NCI-H187 treated with DMSO at 0.1 percent for 48 hours (cell line): ENCODE data around the gene HS1BP3.

Source experiments
- DNase-seq: peaks from one replicate; lab custom pipeline; 2025; lab: John Stamatoyannopoulos, UW

The HS1BP3 gene

GRCh38 chr2:20650877-20651730 is at the start of gene HS1BP3:
TSS of gene HS1BP3 (minus strand) at chr2:20651098. CDS start at chr2:20651063, 35 bp downstream.
- no peak for DNase-seq

DNA sequence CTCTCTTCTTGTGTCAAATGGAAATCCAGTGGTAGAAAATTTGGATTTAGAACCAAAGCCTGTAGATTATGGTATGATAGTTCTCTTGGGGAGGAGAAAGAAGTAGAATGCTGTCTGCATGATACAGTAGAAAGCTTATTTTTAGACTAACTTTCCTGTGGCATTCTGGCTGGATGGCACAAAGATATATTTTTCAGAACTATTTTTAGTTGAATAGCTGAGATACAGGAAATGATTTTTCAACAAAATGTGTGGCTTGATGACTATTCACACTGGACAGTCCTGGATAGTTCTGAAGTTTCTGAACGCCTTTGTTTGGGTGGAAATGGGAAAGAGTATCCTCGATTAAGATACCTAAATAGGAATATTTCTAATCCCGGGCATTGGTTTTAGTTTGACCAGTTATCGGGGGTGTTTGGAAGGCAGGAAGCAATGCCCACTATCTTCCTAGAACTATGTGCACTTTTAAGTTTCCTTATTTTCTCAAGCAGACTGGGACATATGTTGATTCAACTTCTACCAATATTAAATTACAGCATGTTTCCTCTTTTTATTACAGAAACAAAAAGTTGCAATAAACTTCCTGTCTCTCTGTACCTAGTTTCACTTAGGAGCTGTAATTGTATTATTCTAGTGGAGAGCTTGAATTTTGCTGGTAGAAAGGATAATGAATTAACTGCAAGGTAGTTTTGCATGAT is 48.2 kb upstream of the HS1BP3 start:
- DNase-seq: no peak

DNA sequence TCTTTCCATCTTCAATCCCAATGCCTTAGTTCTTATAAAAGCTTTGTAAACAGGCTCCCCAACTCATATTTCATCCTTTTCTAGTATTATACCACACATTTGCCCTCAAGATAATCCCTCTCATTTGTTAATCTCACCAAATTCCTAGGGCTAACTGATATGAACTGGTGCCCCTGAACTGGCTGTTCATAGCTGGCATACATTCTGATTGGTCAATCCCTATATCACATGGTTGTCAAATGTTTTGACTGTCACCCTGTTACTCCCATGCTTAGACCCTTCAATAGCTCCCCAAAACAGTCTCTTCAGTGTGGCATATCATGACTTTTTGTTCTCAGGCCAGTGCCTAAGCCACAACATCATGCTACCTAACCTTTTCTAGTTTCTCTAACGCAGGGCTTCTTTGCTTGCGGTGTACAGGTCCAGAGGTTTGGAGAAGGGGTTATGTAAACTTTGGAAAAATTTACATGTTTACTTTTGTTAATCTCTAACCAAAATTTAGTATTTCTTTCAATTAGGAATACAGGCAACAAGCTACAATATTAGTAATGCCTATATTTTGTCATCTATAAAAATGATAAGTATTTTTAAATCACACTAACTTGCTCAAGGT is 46.5 kb upstream of the HS1BP3 start:
- DNase-seq: no peak

DNA sequence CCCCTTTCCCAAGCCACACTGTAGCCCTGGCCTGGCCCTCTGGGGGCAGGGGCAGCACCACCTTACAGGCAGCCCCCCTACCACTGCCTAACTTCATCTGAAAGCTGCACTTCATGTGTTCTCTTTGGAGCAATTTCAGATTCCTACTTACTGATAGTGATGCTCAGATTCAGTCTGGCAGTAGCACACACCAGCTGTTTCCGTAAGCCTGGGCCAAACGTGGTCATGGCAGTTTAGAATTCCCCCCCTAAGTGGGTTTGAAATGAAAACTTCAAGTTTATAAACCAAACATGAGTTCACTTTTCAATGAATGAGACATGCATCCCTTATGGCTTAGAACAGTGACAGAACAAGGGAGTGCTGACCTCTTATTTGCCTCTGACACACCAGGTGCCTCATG is 45.5 kb upstream of the HS1BP3 start:
- DNase-seq: no peak

DNA sequence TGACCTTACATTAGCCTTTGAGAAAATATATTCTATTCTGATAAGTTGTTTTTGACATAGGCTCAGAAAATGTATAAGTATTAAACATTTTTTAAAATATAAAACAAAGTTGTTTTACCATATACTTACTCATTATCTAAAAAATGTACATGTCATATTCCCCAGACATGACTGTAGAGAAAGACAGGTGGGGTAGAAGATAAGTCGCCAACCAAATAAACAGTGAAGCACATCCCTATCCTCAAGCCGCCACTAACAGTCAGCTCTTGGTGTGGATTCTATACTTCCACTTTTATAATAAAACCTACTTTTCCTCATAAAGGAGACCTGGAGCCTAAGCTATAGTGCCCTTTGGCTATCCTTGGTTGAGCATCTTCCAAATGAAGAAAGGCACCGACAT is 42.4 kb upstream of the HS1BP3 start:
- DNase-seq: no peak

GRCh38 chr2:20692081-20692480 is 41.2 kb upstream of the HS1BP3 start:
- DNase-seq: no peak

DNA sequence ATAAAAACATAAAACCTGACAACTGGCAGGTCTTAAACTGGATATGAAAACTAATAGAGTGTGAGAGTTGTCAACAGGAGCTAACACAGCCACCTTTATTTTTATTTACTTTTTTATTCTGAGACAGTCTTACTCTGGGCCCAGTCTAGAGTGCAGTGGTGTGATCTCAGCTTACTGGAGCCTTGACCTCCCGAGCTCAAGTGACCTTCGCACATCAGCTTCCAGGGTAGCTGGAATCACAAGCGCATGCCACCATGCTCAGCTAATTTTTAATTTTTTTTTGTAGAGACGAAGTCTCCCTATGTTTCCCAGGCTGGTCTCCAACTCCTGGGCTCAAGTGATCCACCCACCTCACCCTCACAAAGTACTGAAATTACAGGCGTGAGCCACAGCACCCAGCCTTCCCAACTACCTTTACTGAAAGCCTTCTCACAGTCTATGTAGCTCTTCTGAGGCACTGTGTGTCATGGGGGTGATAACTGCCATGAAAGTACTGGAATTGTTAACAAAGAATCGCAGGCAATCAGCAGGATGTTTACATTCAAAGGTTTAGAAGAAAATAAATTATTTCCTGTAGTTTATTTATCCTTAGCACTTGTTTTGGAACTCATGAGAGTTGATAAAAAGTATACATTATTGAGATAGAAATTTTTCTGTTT is 40.3 kb upstream of the HS1BP3 start:
- no peak for DNase-seq

- no peak for DNase-seq
Observed at GRCh38 chr2:20689428-20690264, 38.7 kb upstream of the HS1BP3 start.

- DNase-seq: no peak
Observed at GRCh38 chr2:20687260-20687832, 36.4 kb upstream of the HS1BP3 start.

- no peak for DNase-seq
Observed at GRCh38 chr2:20684581-20685063, 33.7 kb upstream of the HS1BP3 start.

- no peak for DNase-seq
Observed at GRCh38 chr2:20682167-20682920, 31.4 kb upstream of the HS1BP3 start.

DNA sequence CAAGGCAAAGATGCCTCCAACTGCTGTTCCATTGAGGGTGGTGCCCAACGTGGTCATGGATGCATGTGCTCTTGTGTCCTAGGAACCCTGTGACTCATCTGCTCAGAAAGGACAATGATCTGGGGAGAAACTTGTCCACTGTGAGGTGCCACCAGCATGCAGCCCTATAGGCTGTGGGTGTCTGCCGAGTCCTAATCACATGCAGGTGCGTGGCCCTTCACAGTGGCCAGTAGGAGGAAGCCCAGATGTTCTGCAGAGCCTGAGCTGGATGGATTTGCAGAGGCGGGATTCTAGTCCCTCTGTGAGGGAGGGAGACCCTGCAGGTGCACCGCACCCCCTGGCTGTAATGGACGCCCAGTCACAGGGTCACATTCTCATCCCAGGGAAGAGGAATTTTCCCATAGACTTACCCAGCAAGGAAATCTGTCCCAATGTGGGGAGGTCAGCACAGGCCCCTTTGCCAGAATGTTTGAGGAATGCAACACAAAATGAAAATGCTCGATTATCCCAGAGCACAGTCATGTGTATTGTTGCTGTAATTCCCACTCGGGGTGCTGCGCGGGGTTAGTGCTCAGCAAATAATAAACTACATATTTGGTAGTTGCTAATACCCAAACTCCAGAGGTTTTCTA is 30.0 kb upstream of the HS1BP3 start:
- no peak for DNase-seq

- DNase-seq: no peak
Observed at GRCh38 chr2:20678780-20679179, 27.9 kb upstream of the HS1BP3 start.

- DNase-seq: no peak
Observed at GRCh38 chr2:20678086-20678395, 27.1 kb upstream of the HS1BP3 start.

GRCh38 chr2:20677301-20678085 is 26.6 kb upstream of the HS1BP3 start:
- no peak for DNase-seq

DNA sequence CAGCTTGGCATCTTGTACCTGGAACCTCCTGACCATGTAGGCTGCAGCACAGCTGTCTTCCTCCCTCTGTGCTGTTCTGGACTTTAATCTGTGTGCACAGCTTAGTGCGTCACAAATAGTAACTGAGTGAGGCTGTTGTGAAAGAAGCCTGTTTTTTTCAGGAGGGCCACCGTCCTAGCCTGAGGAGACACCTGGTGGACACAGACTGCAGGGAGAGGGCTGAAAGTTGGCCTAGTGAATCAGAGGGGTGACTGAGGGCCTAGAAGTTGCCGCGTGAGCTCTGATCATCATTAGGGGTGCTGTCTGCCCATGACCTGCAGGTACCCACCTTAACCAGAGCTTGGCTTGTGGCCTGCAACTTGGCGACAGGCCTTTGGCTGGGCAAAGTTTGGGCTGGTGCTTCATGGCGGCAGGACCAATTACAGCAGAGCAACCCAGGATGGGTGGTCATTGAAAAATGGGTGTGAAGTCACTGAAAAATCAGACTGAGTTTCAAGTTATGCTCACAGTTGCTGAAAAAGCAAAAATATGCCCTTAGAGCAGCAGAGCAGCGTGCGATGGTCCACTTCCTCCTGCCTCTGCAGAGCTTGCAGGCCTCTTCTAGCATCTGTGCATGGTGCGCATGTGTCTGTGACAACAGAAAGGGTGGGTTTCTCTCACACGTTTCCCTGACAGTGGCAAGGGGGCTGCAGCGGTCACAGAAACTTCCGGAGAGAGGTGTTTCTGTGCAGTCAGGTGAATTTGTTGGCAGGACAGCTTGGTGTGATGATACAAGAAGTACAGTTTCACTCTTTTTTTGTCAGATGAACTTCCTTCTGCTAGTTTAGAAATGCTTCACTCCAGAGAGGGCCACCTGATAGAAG is 25.7 kb upstream of the HS1BP3 start:
- no peak for DNase-seq

GRCh38 chr2:20675701-20676352 is 24.9 kb upstream of the HS1BP3 start:
- no peak for DNase-seq
